Hepatocyte (in vitro differentiated cells): ENCODE results near the gene CHSY1.

Experiments used
- EZH2 ChIP-seq: fragments of 200-600 bp; sonication (generic); IDR thresholded peaks from 2 replicates; pipeline ENCODE4 v1.6.1; 2016; ENCODE audit warnings: antibody characterized with exemption, mild to moderate bottlenecking, borderline replicate concordance
- EZH2phosphoT487 ChIP-seq: fragments of 200-600 bp; sonication (generic); IDR thresholded peaks from one replicate; pipeline ENCODE4 v1.6.1; 2018; ENCODE audit warnings: antibody characterized with exemption, mild to moderate bottlenecking, low read depth, moderate library complexity; ENCODE audit not compliant: unreplicated experiment, severe bottlenecking
- TF ChIP-seq, protein P1 (sequence below): fragments of 200-600 bp; sonication (generic); IDR thresholded peaks from 2 replicates; pipeline ENCODE4 v1.5.1; 2016; ENCODE audit warnings: antibody characterized with exemption, mild to moderate bottlenecking; ENCODE audit not compliant: poor library complexity

GRCh38 chr15:101179341-101180153, 72.3 kb downstream of the CHSY1 start:
- TF ChIP-seq, protein P1, sequence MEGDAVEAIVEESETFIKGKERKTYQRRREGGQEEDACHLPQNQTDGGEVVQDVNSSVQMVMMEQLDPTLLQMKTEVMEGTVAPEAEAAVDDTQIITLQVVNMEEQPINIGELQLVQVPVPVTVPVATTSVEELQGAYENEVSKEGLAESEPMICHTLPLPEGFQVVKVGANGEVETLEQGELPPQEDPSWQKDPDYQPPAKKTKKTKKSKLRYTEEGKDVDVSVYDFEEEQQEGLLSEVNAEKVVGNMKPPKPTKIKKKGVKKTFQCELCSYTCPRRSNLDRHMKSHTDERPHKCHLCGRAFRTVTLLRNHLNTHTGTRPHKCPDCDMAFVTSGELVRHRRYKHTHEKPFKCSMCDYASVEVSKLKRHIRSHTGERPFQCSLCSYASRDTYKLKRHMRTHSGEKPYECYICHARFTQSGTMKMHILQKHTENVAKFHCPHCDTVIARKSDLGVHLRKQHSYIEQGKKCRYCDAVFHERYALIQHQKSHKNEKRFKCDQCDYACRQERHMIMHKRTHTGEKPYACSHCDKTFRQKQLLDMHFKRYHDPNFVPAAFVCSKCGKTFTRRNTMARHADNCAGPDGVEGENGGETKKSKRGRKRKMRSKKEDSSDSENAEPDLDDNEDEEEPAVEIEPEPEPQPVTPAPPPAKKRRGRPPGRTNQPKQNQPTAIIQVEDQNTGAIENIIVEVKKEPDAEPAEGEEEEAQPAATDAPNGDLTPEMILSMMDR = no peak
- TF ChIP-seq EZH2phosphoT487 (no peak), EZH2 (no peak)
